Endothelial cell of umbilical vein (primary cell): Measurements from ENCODE around the gene ZC3H13. TPM values are rescaled to one million over a fixed set of nuclear protein-coding genes. Genes with fewer than 3 reads are reported as not detected.

Experiments used
- BruUV-seq: library from RNA; stranded (reverse); fragments of 400-500 nt; replicated peaks from 2 replicates; lab custom pipeline; 2021; lab: Mats Ljungman, UMichigan
- CTCF ChIA-PET: fragments of 300-600, 350-600 bp; sonication (Branson Sonifier 250); formaldehyde crosslinking; loops from one replicate; lab custom pipeline; 2021; ENCODE audit warnings: antibody characterized with exemption, inconsistent platforms; lab: Charles Lee
- POLR2A ChIA-PET: fragments of 300-600, 350-600 bp; sonication (Branson Sonifier 250); formaldehyde crosslinking; loops from one replicate; lab custom pipeline; 2021; ENCODE audit warnings: antibody characterized with exemption, inconsistent platforms; lab: Charles Lee
- DNase-seq: peaks from one replicate; pipeline ENCODE4 v3.0.0-alpha.2; 2011; ENCODE audit warnings: low read depth, low spot score
- FAIRE-seq: peaks from 2 replicates; lab custom pipeline; 2011; peaks lifted over from hg19 to GRCh38; lab: Jason Lieb, UNC
- H2AFZ ChIP-seq: 2 replicates; pipeline ENCODE4 v1.6.0; 2012; ENCODE audit warnings: low read depth, low read length, control low read depth, inconsistent platforms
- H3K27ac ChIP-seq: 2 replicates; pipeline ENCODE4 v1.5.1; 2011; ENCODE audit warnings: low read depth, mild to moderate bottlenecking, control low read depth, low read length, moderate library complexity; ENCODE audit not compliant: insufficient read depth
- H3K27me3 ChIP-seq, 2 experiments: 2 replicates each; pipeline versions ENCODE4 v1.6.0 to v1.6.1; 2011; ENCODE audit warnings: low read length in 2 of 2, mixed read lengths in 1 of 2; ENCODE audit not compliant: control insufficient read depth in 2 of 2, insufficient read depth in 2 of 2
- H3K36me3 ChIP-seq, 2 experiments: 2 replicates in 1 of 2; 3 replicates in 1 of 2; pipeline ENCODE4 v1.5.1; 2011; ENCODE audit warnings: low read length in 2 of 2, mild to moderate bottlenecking in 1 of 2, moderate library complexity in 1 of 2; ENCODE audit not compliant: control insufficient read depth in 2 of 2, insufficient read depth in 2 of 2; ENCODE audit errors: extremely low read depth in 1 of 2
- H3K4me1 ChIP-seq: 3 replicates; pipeline ENCODE4 v1.5.1; 2011; ENCODE audit warnings: mild to moderate bottlenecking, low read length; ENCODE audit not compliant: control insufficient read depth, insufficient read depth; ENCODE audit errors: extremely low read depth
- H3K4me2 ChIP-seq: 2 replicates; pipeline ENCODE4 v1.6.1; 2011; ENCODE audit warnings: low read length, control low read depth, mixed read lengths; ENCODE audit not compliant: insufficient read depth
- H3K4me3 ChIP-seq, 3 experiments: fragments of 200-600 bp in 1 of 3; sonication (generic), shearing (Covaris generic) in 1 of 3; replicated peaks in 1 of 3; 2 replicates each; pipeline ENCODE4 v1.5.1; 2011 to 2016; ENCODE audit warnings: control low read depth in 3 of 3, low read length in 3 of 3, mild to moderate bottlenecking in 2 of 3, inconsistent platforms in 1 of 3, low read depth in 1 of 3, moderate library complexity in 1 of 3; ENCODE audit not compliant: insufficient read depth in 1 of 3
- H3K79me2 ChIP-seq: 2 replicates; pipeline ENCODE4 v1.6.0; 2012; ENCODE audit warnings: low read length, inconsistent platforms; ENCODE audit not compliant: control insufficient read depth, insufficient read depth
- H3K9ac ChIP-seq: replicated peaks from 2 replicates; pipeline ENCODE3; 2011; ENCODE audit warnings: low read length, control low read depth; ENCODE audit not compliant: insufficient read depth; ENCODE audit errors: extremely low read depth
- H3K9me1 ChIP-seq: replicated peaks from 3 replicates; pipeline ENCODE4 v1.6.0; 2011; ENCODE audit warnings: mild to moderate bottlenecking, low read length; ENCODE audit not compliant: control insufficient read depth, insufficient read depth; ENCODE audit errors: extremely low read depth
- H3K9me3 ChIP-seq: replicated peaks from 2 replicates; pipeline ENCODE4 v1.5.1; 2012; ENCODE audit warnings: low read length, inconsistent platforms; ENCODE audit not compliant: control insufficient read depth, insufficient read depth
- H4K20me1 ChIP-seq: replicated peaks from 2 replicates; pipeline ENCODE3; 2011; ENCODE audit warnings: mild to moderate bottlenecking, low read length; ENCODE audit not compliant: control insufficient read depth, insufficient read depth; ENCODE audit errors: extremely low read depth
- EZH2 ChIP-seq: IDR thresholded peaks from 2 replicates; pipeline ENCODE4 v1.6.1; 2012; ENCODE audit warnings: borderline replicate concordance, low read depth, mild to moderate bottlenecking, moderate library complexity, low read length, inconsistent platforms; ENCODE audit not compliant: severe bottlenecking
- FOS ChIP-seq: IDR thresholded peaks from 2 replicates; pipeline ENCODE4 v1.6.1; 2011; ENCODE audit warnings: mild to moderate bottlenecking, low read length, moderate library complexity, borderline replicate concordance; ENCODE audit not compliant: insufficient read depth
- GATA2 ChIP-seq: IDR thresholded peaks from 2 replicates; pipeline ENCODE4 v1.7.0; 2011; ENCODE audit warnings: low read depth, mild to moderate bottlenecking, moderate library complexity, mixed read lengths, low read length; ENCODE audit not compliant: insufficient read length, insufficient read depth
- JUN ChIP-seq: IDR thresholded peaks from 2 replicates; pipeline ENCODE4 v1.6.1; 2011; ENCODE audit warnings: borderline replicate concordance, low read depth; ENCODE audit not compliant: insufficient read length, insufficient read depth
- MYC ChIP-seq: IDR thresholded peaks from one replicate; pipeline ENCODE4 v1.6.1; 2011; ENCODE audit warnings: mild to moderate bottlenecking, low read depth, low read length
- POLR2A ChIP-seq: IDR thresholded peaks from 2 replicates; pipeline ENCODE4 v1.6.1; 2012; ENCODE audit warnings: low read depth, mild to moderate bottlenecking, control low read depth, low read length
- POLR2AphosphoS5 ChIP-seq: IDR thresholded peaks from 2 replicates; pipeline ENCODE4 v1.6.1; 2012; ENCODE audit warnings: low read depth, mild to moderate bottlenecking, control low read depth, low read length, moderate library complexity; ENCODE audit not compliant: insufficient read depth
- dilution Hi-C: fragments of 300-500 bp; cut with MboI; formaldehyde crosslinking; loops from one replicate; pipeline ENCODE4 v1.15.0; 2019; ENCODE audit warnings: low sequenced_read_pairs; ENCODE audit not compliant: extremely low pct_ligation_motif_present
- intact Hi-C: fragments of 100-400 bp; cut with micrococcal nuclease; formaldehyde crosslinking; loops from one replicate; pipeline ENCODE4 v1.10.0; 2022
- polyA plus RNA-seq, 4 experiments: library from polyadenylated mRNA; depleted of rRNA in 3 of 4; stranded (reverse) in 3 of 4; unstranded in 1 of 4; fragments of >200 nt; gene quantifications; 2 replicates each; pipeline versions ENCODE4 v1.2.1 to v1.2.3, GENCODE V29; 2011 to 2012; ENCODE audit warnings: missing spikeins in 1 of 4
- total RNA-seq: library from RNA; stranded (reverse); gene quantifications from 2 replicates; pipeline ENCODE4 v1.2.3, GENCODE V29; 2021
- TF ChIP-seq, protein P1 (sequence below): IDR thresholded peaks from 2 replicates; pipeline ENCODE4 v1.6.1; 2011; ENCODE audit not compliant: insufficient read depth, insufficient read length
- TF ChIP-seq, protein P2 (sequence below), 2 donors: IDR thresholded peaks; 1 replicate in 1 of 2; 2 replicates in 1 of 2; pipeline ENCODE4 v1.5.1; 2011; ENCODE audit warnings: low read length in 2 of 2, mild to moderate bottlenecking in 2 of 2, moderate library complexity in 2 of 2, control low read depth in 1 of 2, inconsistent platforms in 1 of 2, low read depth in 1 of 2; ENCODE audit not compliant: insufficient read depth in 1 of 2; ENCODE audit errors: extremely low read depth in 1 of 2

ZC3H13 gene
- total and polyA plus RNA-seq, 2 donors (not counting 3 experiments of a cell fraction or from before 2014, with no cell fraction given), result 3.8 to 36.6 TPM

GRCh38 chr13:46016216-46016615 lies 36.3 kb downstream of the ZC3H13 start:
- Histone ChIP-seq H4K20me1 (no peaks in the 10 kb centered on the region), H3K79me2 (no peaks in the 10 kb centered on the region), H3K9me3 (no peaks in the 10 kb centered on the region), H3K27ac (no peak overlapping the region), H3K4me3 (no peak overlapping the region), H3K36me3 (peaks cover 0 to 3% of the 10 kb centered on the region in 2 experiments), H3K4me2 (no peak overlapping the region), H3K4me1 (peaks cover 2% of the 10 kb centered on the region), H3K9me1 (no peaks in the 10 kb centered on the region), H2AFZ (no peak overlapping the region), H3K9ac (no peak overlapping the region), H3K27me3 (no peaks in the 10 kb centered on the region)
- intact Hi-C loops, result no loop called here
- POLR2A ChIA-PET, result no interaction called here
- TF ChIP-seq POLR2A (no peak), GATA2 (no peak), JUN (no peak), FOS (no peak), POLR2AphosphoS5 (no peak), MYC (no peak), EZH2 (no peak)
- TF ChIP-seq, protein P1, sequence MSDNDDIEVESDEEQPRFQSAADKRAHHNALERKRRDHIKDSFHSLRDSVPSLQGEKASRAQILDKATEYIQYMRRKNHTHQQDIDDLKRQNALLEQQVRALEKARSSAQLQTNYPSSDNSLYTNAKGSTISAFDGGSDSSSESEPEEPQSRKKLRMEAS, result no peak
- TF ChIP-seq, protein P2, sequence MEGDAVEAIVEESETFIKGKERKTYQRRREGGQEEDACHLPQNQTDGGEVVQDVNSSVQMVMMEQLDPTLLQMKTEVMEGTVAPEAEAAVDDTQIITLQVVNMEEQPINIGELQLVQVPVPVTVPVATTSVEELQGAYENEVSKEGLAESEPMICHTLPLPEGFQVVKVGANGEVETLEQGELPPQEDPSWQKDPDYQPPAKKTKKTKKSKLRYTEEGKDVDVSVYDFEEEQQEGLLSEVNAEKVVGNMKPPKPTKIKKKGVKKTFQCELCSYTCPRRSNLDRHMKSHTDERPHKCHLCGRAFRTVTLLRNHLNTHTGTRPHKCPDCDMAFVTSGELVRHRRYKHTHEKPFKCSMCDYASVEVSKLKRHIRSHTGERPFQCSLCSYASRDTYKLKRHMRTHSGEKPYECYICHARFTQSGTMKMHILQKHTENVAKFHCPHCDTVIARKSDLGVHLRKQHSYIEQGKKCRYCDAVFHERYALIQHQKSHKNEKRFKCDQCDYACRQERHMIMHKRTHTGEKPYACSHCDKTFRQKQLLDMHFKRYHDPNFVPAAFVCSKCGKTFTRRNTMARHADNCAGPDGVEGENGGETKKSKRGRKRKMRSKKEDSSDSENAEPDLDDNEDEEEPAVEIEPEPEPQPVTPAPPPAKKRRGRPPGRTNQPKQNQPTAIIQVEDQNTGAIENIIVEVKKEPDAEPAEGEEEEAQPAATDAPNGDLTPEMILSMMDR (IDR thresholded peaks at IDR 0.05; ENCODE audit: extremely low read depth in 1 of 2, insufficient read depth in 1 of 2, low read depth in 1 of 2, low read length in 2 of 2), result no peak
- FAIRE-seq (no peak), DNase-seq (no peak)
- dilution Hi-C loops, result no loop called here
- no TSS peak for BruUV-seq
- CTCF ChIA-PET, result interaction anchor here (1.6 kb wide), 1 partner anchor 110 kb away, joined by 3 read pairs; no protein-coding TSS in a partner anchor
